Stimulated activated CD4-positive, alpha-beta T cell treated with anti-CD3 and anti-CD28 coated beads, Interleukin-2, amount 100 ng/mL, for 4 hours (primary cell): ENCODE results near the gene CWH43.
"Not testable (repeated sequence)": the region's sequence is repeated elsewhere in the genome, so short reads cannot be mapped to it uniquely, and the experiment has no call there.

Source experiments
- DNase-seq: peaks from one replicate; pipeline ENCODE4 v3.0.0-alpha.2; 2020; ENCODE audit warnings: low read depth

The CWH43 gene

GRCh38 chr4:48976041-48976440, 10.0 kb upstream of the CWH43 start:
- no peak for DNase-seq

DNA sequence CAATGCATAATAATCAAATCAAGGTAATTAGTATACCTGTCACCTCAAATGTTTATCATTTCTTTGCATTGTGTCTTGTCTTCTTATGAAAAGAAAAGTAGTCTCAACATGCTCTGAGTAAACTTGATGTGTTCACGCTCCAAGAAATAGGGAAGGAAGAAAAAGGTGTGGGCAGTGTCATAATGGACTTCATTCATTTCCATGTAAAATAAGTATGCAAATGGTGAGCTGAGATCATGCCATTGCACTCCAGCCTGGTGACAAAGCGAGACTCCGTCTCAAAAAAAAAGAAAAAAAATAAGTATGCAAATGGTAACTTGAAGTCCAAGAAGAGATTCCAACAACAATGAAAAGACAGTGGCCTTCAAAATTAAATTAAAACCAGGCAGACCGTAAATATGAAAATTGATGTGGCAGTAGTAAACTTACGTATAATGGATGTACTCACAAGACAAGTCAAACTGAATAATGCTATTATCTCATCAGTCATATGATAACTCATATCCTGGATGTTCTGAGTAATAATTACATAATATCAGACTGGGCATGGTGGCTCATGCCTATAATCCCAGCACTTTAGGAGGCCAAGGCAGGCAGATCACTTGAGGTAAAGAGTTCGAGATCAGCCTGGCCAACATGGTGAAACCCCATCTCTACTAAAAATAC, 6.0 kb upstream of the CWH43 start:
- no peak for DNase-seq

- DNase-seq, result not testable (repeated sequence)
Measured at GRCh38 chr4:48984005-48984404, 2.1 kb upstream of the CWH43 start.

DNA sequence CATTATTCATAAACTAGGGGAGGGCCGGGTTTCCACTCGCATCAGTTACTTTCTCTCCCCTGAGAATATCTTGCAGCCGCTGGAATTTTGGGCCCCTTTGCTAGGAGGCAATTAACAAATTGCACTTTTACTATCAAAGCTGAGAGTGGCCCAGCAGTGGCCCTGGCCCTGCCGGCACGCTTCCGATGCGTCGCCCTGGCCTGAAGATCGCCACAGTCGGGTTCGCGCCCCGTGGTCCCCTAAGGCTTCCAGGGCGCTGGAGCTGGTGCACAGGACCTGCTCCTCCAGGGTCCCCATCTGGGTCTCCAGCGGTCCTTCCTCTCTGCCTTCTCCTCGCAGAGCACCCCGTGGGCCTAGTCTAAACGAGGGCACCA, 486 bp upstream of the CWH43 start:
- DNase-seq, result no peak

- no peak for DNase-seq
Measured at GRCh38 chr4:48986654-48987164, 634 bp downstream of the CWH43 start.

DNA sequence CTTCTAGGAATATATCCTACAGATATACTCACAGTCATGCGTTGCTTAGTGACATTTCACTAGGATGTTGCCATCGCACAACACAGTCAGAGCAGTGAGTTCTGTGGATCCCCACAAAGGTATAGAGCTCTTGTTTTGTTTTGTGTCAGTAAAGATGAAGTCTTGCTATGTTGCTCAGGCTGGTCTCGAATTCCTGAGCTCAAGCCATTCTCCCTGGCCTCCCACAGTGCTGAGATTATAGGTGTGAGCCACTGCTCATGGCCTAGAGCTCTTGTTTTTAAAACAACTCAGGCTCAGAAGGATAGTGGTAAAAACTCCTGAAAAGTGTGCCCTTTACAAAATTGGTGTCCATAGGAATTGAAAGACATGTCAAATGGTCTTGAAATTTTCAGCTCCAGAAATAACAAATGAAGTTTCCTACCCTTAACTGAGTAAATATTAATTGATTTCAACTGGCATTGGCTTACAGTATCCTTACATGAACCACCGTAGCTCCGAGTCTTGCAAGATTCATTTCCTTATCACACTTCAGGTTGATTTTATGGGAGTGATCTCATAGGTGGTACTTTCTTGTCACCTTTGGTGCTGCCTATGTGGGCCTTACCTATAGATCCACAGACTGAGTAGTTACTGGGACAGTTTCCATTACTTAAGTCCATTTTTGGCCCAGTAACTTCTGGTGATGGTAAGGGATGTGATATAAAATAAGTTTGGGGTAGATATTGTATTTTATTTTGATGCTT, 3.6 kb downstream of the CWH43 start:
- no peak for DNase-seq

DNA sequence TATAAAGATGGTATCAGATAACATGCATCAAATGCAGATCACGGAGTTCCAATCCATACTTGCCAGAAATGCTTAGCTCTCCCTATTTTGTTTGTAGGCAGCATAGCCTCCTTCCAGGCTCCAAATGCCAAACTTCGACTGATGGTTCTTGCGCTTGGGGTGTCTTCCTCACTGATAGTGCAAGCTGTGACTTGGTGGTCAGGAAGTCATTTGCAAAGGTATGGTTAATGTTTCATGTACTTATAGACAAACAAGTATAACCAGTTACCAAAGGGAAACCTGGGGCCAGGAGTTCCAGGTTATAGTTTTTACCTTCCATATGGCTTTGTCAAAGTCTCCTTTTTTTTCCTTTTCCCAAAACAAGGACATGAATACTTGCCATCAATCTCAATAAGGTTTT, 5.3 kb downstream of the CWH43 start:
- no peak for DNase-seq

DNA sequence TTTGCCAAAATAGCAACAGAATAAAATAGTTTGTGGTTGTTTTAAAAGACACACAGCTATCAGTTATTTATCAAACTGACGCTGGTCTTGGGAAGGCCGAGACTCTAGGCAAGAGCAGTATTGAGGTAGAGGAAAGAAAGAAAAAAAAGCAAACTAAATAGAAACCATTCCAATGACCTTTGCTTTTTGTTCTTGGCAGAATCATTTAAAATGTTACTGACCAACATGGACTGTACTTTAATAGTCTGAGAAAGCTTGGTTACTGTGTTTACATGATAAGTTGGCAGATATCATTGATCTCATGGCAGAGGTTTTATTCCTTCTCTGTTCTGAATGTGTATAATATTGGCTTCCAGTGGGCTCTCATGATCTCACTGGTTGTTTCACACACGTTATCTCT, 11.9 kb downstream of the CWH43 start:
- no peak for DNase-seq

- DNase-seq, result no peak
Measured at GRCh38 chr4:48998440-48998839, 12.4 kb downstream of the CWH43 start.

DNA sequence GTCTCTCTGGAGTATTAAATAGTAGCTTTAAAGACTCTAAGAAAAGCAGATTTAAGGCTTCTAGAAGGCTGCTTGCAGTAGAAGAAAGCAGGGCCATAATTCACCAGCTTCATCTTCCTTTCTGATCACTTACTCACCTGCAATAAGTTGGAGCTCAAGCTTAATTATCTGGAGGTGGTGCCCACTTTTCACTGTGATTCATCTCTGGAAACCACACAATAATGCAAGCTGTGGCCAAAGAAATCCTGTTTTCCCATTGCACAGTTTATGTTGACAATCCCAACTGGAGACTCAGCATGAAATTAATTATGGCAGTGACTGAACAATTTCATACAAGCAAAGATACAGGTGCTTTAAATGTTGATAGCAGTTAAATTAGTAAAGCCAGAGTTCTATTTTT, 14.7 kb downstream of the CWH43 start:
- no peak for DNase-seq

DNA sequence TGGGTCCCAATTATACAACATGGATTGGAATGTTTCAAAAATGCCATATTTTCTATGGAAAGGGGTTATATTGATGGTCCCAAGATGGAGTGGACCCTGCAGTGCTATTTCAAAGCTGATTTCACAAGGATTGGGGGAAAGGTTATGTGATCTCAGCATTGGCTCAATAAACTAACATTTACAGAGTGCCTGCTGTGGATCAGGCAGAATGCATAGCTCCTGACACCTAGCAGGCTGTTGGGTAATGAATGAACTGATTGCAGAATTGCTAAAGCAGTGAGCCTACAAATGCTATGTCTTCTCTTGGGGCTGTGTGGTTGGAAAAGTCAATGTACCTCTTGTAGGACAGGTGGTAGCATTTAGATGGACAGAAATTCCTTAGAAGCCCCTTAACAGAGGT, 16.9 kb downstream of the CWH43 start:
- no peak for DNase-seq

GRCh38 chr4:49018718-49019295, 32.7 kb downstream of the CWH43 start:
- no peak for DNase-seq

- no peak for DNase-seq
Measured at GRCh38 chr4:49032440-49033161, 46.5 kb downstream of the CWH43 start.

DNA sequence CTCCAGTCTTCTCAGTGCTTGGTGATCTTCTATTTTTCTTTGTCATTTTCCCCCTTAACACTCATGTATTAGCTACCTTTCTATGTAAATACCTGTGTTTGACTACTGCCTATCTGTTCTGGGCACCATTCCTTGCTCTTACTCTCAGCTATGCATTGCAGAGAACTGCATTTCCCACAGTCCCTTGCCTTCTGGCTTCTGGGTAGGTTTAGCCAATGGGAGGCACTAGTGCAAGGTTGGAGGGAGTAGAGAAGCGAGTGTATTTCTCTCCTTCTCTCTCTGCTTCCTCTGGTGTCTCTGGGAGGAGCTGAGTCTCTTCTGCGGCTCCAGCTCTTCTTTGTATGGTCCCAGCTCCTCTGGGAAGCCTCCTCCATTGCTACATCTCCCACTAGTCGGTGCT, 50.5 kb downstream of the CWH43 start:
- no peak for DNase-seq

- no peak for DNase-seq
Measured at GRCh38 chr4:49044270-49044669, 58.2 kb downstream of the CWH43 start.

DNA sequence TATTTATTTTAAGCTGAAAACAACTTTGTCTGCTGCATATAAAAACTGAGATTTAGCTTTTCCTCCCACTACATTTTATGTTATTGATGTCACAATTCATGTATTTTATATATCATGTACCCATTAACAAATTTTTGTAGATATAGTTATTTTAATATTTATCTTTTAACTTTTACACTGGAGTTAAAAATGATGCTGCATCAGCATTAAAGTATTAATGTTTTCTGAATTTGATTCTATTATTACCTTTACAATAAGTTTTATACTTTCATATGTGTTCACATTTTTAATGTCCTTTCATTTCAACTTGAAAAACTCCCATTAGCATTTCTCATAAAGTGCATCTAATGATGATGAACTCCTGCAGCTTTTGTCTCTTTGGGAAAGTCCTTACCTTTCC, 72.2 kb downstream of the CWH43 start:
- no peak for DNase-seq

- no peak for DNase-seq
Measured at GRCh38 chr4:49063670-49064069, 77.6 kb downstream of the CWH43 start.

DNA sequence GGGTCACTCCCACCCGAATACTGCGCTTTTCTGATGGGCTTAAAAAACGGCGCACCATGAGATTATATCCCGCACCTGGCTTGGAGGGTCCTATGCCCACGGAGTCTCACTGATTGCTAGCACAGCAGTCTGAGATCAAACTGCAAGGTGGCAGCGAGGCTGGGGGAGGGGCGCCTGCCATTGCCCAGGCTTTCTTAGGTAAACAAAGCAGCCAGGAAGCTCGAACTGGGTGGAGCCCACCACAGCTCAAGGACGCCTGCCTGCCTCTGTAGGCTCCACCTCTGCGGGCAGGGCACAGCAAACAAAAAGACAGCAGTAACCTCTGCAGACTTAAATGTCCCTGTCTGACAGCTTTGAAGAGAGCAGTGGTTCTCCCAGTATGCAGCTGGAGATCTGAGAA, 86.1 kb downstream of the CWH43 start:
- not testable (repeated sequence) for DNase-seq

DNA sequence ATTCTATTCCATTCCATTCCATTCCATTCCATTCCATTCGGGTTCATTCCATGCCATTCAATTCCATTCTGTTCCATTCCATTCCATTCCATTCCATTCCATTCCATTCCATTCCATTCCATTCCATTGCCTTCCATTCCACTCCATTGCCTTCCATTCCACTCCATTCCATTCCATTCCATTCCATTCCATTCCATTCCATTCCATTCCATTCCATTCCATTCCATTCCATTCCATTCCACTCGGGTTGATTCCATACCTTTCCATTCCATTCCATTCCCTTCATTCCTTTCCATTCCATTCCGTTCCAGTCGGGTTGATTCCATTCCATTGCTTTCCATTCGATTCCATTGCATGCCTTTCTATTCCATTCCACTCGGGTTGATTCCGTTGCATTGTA, 105.8 kb downstream of the CWH43 start:
- DNase-seq, result not testable (repeated sequence)

DNA sequence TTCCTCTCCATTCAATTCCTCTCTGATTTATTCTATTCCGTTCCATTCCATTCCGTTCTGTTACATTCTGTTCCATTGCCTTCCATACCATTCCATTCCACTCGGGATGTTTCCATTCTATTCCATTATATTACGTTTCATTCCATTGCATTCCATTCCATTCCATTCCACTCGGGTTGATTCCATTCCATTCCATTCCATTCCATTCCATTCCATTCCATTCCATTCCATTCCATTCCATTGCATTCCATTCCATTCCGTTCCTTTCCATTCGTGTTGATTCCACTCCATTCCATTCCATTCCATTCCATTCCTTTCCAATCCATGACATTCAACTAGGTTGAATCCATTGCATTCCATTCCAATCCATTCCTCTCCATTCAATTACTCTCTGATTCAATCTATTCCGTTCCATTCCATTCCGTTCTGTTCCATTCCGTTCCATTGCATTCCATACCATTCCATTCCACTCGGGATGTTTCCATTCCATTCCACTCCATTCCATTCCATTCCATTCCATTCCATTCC, 106.6 kb downstream of the CWH43 start:
- not testable (repeated sequence) for DNase-seq

GRCh38 chr4:49096215-49096614, 110.1 kb downstream of the CWH43 start:
- not testable (repeated sequence) for DNase-seq

DNA sequence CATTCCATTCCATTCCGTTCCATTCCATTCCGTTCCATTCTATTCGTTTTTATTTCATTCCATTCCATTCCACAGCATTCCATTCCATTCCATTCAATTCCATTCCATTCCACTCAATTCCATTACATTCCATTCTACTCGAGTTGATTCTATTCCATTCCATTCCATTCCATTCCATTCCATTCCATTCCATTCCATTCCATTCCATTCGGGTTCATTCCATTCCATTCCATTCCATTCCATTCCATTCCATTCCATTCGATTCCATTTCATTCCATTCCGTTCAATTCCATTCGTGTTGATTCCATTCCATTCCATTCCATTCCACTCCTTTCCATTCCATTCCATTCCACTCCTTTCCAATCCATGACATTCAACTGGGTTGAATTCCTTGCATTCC, 110.6 kb downstream of the CWH43 start:
- not testable (repeated sequence) for DNase-seq
